SU-DHL-6 (cell line): ENCODE measurements around the gene CLTB.

Experiments
- EZH2phosphoT487 ChIP-seq: fragments of 200-600 bp; sonication (generic), shearing (Covaris generic); conservative IDR thresholded peaks from 2 replicates; pipeline ENCODE4 v1.6.1; 2018; ENCODE audit warnings: mild to moderate bottlenecking, antibody characterized with exemption, low read length, moderate library complexity, mixed read lengths
- TF ChIP-seq, protein P1 (sequence below): fragments of 200-600 bp; sonication (generic); IDR thresholded peaks from one replicate; pipeline ENCODE4 v1.5.1; 2017; ENCODE audit warnings: antibody characterized with exemption, mild to moderate bottlenecking, low read length, moderate library complexity; ENCODE audit not compliant: insufficient read depth, poor library complexity, severe bottlenecking

GRCh38 chr5:176384366-176384930 lies 31.9 kb downstream of the CLTB start:
- TF ChIP-seq, protein P1, sequence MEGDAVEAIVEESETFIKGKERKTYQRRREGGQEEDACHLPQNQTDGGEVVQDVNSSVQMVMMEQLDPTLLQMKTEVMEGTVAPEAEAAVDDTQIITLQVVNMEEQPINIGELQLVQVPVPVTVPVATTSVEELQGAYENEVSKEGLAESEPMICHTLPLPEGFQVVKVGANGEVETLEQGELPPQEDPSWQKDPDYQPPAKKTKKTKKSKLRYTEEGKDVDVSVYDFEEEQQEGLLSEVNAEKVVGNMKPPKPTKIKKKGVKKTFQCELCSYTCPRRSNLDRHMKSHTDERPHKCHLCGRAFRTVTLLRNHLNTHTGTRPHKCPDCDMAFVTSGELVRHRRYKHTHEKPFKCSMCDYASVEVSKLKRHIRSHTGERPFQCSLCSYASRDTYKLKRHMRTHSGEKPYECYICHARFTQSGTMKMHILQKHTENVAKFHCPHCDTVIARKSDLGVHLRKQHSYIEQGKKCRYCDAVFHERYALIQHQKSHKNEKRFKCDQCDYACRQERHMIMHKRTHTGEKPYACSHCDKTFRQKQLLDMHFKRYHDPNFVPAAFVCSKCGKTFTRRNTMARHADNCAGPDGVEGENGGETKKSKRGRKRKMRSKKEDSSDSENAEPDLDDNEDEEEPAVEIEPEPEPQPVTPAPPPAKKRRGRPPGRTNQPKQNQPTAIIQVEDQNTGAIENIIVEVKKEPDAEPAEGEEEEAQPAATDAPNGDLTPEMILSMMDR, result no peak
- TF ChIP-seq EZH2phosphoT487, result no peak
